Glomerular visceral epithelial cell (primary cell): ENCODE data around the gene MIER3.

ENCODE experiments used
- DNase-seq: peaks from one replicate; pipeline ENCODE4 v3.0.0-alpha.2; 2016; ENCODE audit errors: extremely low spot score

MIER3 gene

DNA sequence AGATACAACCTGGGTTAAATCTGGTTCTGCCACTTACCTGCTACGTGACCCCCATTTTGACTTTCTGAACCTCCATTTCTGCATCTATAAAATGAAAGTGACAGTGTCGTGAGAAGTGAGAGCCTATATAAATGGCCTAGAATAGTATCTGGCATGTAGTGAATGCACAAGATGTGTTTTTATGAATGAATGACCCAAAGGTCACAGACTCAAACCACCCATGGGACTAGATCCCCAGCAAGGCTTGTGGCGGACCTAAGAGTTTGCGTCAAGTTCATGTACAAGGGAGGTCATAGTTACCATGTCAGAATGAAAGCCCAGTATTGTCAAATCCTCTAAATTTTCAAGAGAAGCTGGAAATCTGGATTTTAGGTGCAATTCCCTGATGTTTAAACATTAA is 53.7 kb downstream of the MIER3 start:
- no peak for DNase-seq

DNA sequence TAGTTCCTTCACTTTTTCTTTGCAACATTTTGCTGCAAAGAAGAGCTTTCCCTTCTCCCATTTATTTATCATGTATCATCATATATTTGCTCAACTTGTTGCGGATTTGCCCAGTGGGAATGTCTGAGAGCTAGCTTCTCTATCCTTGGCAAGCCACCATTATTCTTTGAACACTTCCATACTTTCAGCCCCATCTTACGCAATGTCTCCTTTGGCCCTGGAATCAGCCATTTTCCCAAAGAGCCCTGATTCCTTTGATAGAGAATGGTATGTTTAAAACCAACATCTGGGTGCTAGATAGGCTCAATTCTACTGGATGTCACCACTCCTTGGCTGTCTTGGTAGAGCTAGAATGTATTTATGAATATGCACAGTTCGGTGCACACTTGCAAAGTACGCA is 55.2 kb downstream of the MIER3 start:
- DNase-seq, result no peak

DNA sequence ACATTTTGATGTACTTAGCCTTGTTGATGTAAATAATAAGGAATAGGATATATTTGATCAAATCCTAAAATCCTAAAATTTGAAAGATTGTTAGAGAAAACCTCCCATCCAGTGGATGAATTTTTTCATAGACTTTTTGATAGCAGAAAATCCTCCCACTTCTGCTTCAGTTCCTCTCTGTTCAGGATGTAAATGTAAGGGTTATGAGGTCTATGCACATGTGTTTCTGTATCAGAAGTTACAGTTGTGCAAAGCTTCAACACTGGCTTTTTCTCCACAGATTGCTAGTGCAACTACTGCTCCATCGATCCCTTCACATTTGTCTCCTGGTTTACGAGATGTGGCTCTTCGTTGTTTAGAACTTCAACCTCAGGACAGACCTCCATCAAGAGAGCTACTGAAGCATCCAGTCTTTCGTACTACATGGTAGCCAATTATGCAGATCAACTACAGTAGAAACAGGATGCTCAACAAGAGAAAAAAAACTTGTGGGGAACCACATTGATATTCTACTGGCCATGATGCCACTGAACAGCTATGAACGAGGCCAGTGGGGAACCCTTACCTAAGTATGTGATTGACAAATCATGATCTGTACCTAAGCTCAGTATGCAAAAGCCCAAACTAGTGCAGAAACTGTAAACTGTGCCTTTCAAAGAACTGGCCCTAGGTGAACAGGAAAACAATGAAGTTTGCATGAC is 58.5 kb downstream of the MIER3 start:
- DNase-seq, result no peak

DNA sequence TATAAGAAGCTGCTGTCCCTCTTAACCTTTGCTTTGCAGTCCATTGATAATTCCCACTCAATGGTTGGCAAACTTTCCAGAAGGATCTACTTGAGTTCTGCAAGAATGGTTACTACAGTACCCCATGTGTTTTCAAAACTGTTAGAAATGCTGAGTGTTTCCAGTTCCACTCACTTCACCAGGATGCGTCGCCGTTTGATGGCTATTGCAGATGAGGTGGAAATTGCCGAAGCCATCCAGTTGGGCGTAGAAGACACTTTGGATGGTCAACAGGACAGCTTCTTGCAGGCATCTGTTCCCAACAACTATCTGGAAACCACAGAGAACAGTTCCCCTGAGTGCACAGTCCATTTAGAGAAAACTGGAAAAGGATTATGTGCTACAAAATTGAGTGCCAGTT is 70.4 kb downstream of the MIER3 start:
- no peak for DNase-seq

DNA sequence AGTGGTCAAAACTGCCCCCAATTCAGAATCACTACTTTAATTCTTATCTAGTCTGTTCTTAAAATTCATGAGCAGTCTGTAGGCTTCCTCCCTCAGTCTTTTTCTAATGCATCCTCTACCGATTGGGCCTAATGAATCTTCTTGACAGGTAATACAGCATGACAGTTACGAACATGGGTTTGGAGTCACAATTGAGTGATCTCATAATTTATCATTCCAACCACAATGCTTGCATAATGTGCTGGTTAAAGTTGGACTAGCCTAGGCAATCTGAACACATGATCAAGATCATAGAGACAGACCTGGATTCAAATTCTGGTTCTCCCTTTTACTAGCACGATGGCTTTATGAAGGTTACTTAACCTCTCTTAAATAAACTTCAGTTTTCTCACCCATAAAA is 75.6 kb downstream of the MIER3 start:
- peak; percentile 42 for DNase-seq

DNA sequence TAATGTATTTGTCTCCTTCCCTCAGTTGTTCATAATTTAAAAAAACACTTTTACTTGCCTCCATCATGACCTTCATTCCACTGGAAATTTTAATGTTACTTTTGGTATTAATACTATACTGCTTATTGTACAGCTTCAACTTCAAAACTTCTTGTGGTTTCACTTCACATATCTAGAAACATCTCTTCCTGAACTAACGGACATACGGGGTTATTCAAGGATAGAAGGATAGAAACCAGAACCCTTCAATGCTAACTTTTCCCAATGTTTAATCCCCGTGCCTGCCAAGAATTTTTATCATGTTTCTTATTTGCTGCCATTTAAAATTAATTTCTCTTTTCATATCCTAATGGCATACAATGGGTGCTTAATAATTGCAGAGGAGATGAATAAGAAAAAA is 78.9 kb downstream of the MIER3 start:
- no peak for DNase-seq

DNA sequence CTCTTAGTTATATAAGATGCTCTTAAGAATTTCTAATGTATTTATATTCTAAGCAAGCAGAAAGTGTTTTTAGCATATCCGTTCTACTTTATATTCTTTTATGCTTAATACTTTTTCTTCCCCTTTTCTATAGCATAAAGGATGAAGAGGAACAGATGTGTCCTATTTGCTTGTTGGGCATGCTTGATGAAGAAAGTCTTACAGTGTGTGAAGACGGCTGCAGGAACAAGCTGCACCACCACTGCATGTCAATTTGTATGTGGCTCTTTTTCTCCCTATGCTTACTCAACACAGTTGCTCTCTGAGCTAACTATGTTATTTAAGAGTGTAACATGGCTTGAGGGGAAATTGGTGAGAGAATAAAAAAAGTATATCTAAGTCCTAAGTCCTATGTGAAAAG is 80.1 kb downstream of the MIER3 start:
- no peak for DNase-seq
